ENCODE results near the gene PXYLP1.

DNA sequence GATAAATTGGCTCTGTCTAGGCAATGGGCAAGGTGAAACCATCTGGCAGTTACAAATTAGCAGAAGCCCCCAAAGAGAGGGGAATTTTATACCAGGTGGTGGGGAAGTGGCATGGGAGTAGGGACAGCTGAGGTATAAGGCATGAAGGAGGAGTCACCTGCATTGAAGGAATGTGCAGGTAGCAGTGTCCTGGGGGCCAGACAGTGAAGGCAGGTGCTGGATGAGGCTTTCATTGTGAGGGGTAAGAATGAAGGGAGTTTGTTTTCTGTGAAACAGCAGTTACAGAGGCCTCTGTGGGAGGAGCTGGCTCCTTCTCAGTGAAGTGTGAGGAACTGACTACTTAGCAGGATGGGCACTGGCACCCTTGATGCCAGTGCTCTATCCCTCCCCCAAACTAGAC is 19.1 kb upstream of the PXYLP1 start:
- TF ChIP-seq EZH2 (IDR thresholded peaks at IDR 0.05; ENCODE audit: borderline replicate concordance, insufficient read depth, low read length, poor library complexity, severe bottlenecking) (no peak), SMC3 (conservative IDR thresholded peaks at IDR 0.05; ENCODE audit: poor library complexity) (no peak), RAD21 (conservative IDR thresholded peaks at IDR 0.05) (no peak)
- TF ChIP-seq, protein P1, sequence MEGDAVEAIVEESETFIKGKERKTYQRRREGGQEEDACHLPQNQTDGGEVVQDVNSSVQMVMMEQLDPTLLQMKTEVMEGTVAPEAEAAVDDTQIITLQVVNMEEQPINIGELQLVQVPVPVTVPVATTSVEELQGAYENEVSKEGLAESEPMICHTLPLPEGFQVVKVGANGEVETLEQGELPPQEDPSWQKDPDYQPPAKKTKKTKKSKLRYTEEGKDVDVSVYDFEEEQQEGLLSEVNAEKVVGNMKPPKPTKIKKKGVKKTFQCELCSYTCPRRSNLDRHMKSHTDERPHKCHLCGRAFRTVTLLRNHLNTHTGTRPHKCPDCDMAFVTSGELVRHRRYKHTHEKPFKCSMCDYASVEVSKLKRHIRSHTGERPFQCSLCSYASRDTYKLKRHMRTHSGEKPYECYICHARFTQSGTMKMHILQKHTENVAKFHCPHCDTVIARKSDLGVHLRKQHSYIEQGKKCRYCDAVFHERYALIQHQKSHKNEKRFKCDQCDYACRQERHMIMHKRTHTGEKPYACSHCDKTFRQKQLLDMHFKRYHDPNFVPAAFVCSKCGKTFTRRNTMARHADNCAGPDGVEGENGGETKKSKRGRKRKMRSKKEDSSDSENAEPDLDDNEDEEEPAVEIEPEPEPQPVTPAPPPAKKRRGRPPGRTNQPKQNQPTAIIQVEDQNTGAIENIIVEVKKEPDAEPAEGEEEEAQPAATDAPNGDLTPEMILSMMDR (IDR thresholded peaks at IDR 0.05; ENCODE audit: poor library complexity, severe bottlenecking) = no peak

Data from neural cell (in vitro differentiated cells).